ENCODE measurements around the gene PLEKHJ1. TPM values are rescaled to one million over a fixed set of nuclear protein-coding genes. Genes with fewer than 3 reads are reported as not detected.

Gene PLEKHJ1
- total RNA-seq, 1 experiment from 2014 or later = 189 TPM

GRCh38 chr19:2248136-2249009, 12.2 kb upstream of the PLEKHJ1 start:
- Mint-ChIP-seq H3K36me3 (peaks cover 13% of the 10 kb centered on the region), H3K4me1 (no peaks in the 10 kb centered on the region), H3K27me3 (ENCODE audit: low read depth) (peaks cover 27% of the 10 kb centered on the region), H3K27ac (no peak overlapping the region), H3K9me3 (no peaks in the 10 kb centered on the region), H3K4me3 (no peak overlapping the region)
- TF ChIP-seq GTF2I (CRISPR knock-in tag; conservative IDR thresholded peaks at IDR 0.05) (no peak), USF1 (CRISPR knock-in tag; IDR thresholded peaks at IDR 0.05) (no peak), ZNF423 (CRISPR knock-in tag; IDR thresholded peaks at IDR 0.05) (no peak), MXD4 (CRISPR knock-in tag; IDR thresholded peaks at IDR 0.05; ENCODE audit: borderline replicate concordance) (no peak), FOXK1 (CRISPR knock-in tag; IDR thresholded peaks at IDR 0.05) (no peak), RELA (CRISPR knock-in tag; IDR thresholded peaks at IDR 0.05; ENCODE audit: borderline replicate concordance) (no peak), ZMAT4 (CRISPR knock-in tag; IDR thresholded peaks at IDR 0.05) (no peak), ZNF138 (CRISPR knock-in tag; conservative IDR thresholded peaks at IDR 0.05) (no peak), AFF4 (CRISPR knock-in tag; IDR thresholded peaks at IDR 0.05; ENCODE audit: borderline replicate concordance) (no peak)
- TF ChIP-seq, protein P1, sequence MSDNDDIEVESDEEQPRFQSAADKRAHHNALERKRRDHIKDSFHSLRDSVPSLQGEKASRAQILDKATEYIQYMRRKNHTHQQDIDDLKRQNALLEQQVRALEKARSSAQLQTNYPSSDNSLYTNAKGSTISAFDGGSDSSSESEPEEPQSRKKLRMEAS (CRISPR knock-in tag; IDR thresholded peaks at IDR 0.05) = no peak
- TF ChIP-seq, protein P2, sequence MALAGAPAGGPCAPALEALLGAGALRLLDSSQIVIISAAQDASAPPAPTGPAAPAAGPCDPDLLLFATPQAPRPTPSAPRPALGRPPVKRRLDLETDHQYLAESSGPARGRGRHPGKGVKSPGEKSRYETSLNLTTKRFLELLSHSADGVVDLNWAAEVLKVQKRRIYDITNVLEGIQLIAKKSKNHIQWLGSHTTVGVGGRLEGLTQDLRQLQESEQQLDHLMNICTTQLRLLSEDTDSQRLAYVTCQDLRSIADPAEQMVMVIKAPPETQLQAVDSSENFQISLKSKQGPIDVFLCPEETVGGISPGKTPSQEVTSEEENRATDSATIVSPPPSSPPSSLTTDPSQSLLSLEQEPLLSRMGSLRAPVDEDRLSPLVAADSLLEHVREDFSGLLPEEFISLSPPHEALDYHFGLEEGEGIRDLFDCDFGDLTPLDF (CRISPR knock-in tag; IDR thresholded peaks at IDR 0.05) = no peak
- DNase-seq (ENCODE audit: low spot score) (no peak), ATAC-seq (no peak)
- CTCF ChIA-PET = interaction anchor here (0.6 to 6.2 kb wide), 3 partner anchors 9 to 303 kb away, joined by 3 to 65 read pairs (median 9); no protein-coding TSS in a partner anchor
- POLR2A ChIA-PET = no interaction called here

GRCh38 chr19:2247433-2248101, 11.4 kb upstream of the PLEKHJ1 start:
- POLR2A ChIA-PET = no interaction called here
- TF ChIP-seq, protein P3, sequence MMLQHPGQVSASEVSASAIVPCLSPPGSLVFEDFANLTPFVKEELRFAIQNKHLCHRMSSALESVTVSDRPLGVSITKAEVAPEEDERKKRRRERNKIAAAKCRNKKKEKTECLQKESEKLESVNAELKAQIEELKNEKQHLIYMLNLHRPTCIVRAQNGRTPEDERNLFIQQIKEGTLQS (CRISPR knock-in tag; conservative IDR thresholded peaks at IDR 0.05) = no peak
- TF ChIP-seq, protein P4, sequence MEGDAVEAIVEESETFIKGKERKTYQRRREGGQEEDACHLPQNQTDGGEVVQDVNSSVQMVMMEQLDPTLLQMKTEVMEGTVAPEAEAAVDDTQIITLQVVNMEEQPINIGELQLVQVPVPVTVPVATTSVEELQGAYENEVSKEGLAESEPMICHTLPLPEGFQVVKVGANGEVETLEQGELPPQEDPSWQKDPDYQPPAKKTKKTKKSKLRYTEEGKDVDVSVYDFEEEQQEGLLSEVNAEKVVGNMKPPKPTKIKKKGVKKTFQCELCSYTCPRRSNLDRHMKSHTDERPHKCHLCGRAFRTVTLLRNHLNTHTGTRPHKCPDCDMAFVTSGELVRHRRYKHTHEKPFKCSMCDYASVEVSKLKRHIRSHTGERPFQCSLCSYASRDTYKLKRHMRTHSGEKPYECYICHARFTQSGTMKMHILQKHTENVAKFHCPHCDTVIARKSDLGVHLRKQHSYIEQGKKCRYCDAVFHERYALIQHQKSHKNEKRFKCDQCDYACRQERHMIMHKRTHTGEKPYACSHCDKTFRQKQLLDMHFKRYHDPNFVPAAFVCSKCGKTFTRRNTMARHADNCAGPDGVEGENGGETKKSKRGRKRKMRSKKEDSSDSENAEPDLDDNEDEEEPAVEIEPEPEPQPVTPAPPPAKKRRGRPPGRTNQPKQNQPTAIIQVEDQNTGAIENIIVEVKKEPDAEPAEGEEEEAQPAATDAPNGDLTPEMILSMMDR (IDR thresholded peaks at IDR 0.05) = no peak
- TF ChIP-seq NR2C2 (CRISPR knock-in tag; IDR thresholded peaks at IDR 0.05) (no peak), ZNF396 (CRISPR knock-in tag; IDR thresholded peaks at IDR 0.05; ENCODE audit: borderline replicate concordance) (no peak), EMX1 (CRISPR knock-in tag; IDR thresholded peaks at IDR 0.05) (no peak), NFE2L1 (CRISPR knock-in tag; IDR thresholded peaks at IDR 0.05) (no peak), PRRX2 (CRISPR knock-in tag; IDR thresholded peaks at IDR 0.05) (no peak), SOX15 (CRISPR knock-in tag; IDR thresholded peaks at IDR 0.05) (no peak), GTF2I (CRISPR knock-in tag; conservative IDR thresholded peaks at IDR 0.05) (no peak)
- TF ChIP-seq, protein P5, sequence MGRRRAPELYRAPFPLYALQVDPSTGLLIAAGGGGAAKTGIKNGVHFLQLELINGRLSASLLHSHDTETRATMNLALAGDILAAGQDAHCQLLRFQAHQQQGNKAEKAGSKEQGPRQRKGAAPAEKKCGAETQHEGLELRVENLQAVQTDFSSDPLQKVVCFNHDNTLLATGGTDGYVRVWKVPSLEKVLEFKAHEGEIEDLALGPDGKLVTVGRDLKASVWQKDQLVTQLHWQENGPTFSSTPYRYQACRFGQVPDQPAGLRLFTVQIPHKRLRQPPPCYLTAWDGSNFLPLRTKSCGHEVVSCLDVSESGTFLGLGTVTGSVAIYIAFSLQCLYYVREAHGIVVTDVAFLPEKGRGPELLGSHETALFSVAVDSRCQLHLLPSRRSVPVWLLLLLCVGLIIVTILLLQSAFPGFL (CRISPR knock-in tag; IDR thresholded peaks at IDR 0.05; ENCODE audit: borderline replicate concordance) = no peak
- TF ChIP-seq, protein P6, sequence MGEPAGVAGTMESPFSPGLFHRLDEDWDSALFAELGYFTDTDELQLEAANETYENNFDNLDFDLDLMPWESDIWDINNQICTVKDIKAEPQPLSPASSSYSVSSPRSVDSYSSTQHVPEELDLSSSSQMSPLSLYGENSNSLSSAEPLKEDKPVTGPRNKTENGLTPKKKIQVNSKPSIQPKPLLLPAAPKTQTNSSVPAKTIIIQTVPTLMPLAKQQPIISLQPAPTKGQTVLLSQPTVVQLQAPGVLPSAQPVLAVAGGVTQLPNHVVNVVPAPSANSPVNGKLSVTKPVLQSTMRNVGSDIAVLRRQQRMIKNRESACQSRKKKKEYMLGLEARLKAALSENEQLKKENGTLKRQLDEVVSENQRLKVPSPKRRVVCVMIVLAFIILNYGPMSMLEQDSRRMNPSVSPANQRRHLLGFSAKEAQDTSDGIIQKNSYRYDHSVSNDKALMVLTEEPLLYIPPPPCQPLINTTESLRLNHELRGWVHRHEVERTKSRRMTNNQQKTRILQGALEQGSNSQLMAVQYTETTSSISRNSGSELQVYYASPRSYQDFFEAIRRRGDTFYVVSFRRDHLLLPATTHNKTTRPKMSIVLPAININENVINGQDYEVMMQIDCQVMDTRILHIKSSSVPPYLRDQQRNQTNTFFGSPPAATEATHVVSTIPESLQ (CRISPR knock-in tag; IDR thresholded peaks at IDR 0.05) = no peak
- TF ChIP-seq, protein P1 (CRISPR knock-in tag; IDR thresholded peaks at IDR 0.05) = no peak

More at GRCh38 chr19:2247433-2248101, 11.4 kb upstream of the PLEKHJ1 start:
- Mint-ChIP-seq H3K4me3 (no peak overlapping the region), H3K4me1 (no peaks in the 10 kb centered on the region), H3K27ac (no peak overlapping the region), H3K36me3 (peaks cover 15% of the 10 kb centered on the region), H3K9me3 (no peaks in the 10 kb centered on the region), H3K27me3 (ENCODE audit: low read depth) (peaks cover 19% of the 10 kb centered on the region)
- DNase-seq (ENCODE audit: low spot score) = no peak
- CTCF ChIA-PET = interaction anchor here (0.6 kb wide), 1 partner anchor 302 kb away, joined by 3 read pairs; no protein-coding TSS in a partner anchor
- ATAC-seq = no peak

Data from WTC11 (cell line).